Esophagus muscularis mucosa (tissue), 4 donors: ENCODE measurements around the gene TTC6.

Experiments
- EP300 ChIP-seq: sonication (generic); formaldehyde crosslinking; IDR thresholded peaks from one replicate; pipeline ENCODE4 v1.6.1; 2017; ENCODE audit warnings: antibody characterized with exemption
- POLR2A ChIP-seq: fragments of 450-650 bp; IDR thresholded peaks from one replicate; pipeline ENCODE4 v1.6.1; 2017; ENCODE audit warnings: antibody characterized with exemption, moderate library complexity, mild to moderate bottlenecking, low read depth
- TF ChIP-seq, protein P1 (sequence below), 3 experiments: fragments of 200-600 bp in 2 of 3; fragments of 450-650 bp in 1 of 3; sonication (generic) in 2 of 3; IDR thresholded peaks; one replicate each; pipeline ENCODE4 v1.5.1; 2017 to 2019; ENCODE audit warnings: antibody characterized with exemption in 3 of 3, mild to moderate bottlenecking in 2 of 3, moderate library complexity in 1 of 3

- no peak for TF ChIP-seq POLR2A
- TF ChIP-seq EP300: no peak
- TF ChIP-seq, protein P1, sequence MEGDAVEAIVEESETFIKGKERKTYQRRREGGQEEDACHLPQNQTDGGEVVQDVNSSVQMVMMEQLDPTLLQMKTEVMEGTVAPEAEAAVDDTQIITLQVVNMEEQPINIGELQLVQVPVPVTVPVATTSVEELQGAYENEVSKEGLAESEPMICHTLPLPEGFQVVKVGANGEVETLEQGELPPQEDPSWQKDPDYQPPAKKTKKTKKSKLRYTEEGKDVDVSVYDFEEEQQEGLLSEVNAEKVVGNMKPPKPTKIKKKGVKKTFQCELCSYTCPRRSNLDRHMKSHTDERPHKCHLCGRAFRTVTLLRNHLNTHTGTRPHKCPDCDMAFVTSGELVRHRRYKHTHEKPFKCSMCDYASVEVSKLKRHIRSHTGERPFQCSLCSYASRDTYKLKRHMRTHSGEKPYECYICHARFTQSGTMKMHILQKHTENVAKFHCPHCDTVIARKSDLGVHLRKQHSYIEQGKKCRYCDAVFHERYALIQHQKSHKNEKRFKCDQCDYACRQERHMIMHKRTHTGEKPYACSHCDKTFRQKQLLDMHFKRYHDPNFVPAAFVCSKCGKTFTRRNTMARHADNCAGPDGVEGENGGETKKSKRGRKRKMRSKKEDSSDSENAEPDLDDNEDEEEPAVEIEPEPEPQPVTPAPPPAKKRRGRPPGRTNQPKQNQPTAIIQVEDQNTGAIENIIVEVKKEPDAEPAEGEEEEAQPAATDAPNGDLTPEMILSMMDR (IDR thresholded peaks at IDR 0.05): no peak
These were observed 41.9 kb downstream of the TTC6 start for GRCh38 chr14:37637341-37637740.
